HuH-7 (cell line): ENCODE measurements around the gene CDK14.

Source experiments
- DNase-seq: peaks from one replicate; pipeline ENCODE4 v3.0.0; 2011; ENCODE audit warnings: low spot score

Gene CDK14

DNA sequence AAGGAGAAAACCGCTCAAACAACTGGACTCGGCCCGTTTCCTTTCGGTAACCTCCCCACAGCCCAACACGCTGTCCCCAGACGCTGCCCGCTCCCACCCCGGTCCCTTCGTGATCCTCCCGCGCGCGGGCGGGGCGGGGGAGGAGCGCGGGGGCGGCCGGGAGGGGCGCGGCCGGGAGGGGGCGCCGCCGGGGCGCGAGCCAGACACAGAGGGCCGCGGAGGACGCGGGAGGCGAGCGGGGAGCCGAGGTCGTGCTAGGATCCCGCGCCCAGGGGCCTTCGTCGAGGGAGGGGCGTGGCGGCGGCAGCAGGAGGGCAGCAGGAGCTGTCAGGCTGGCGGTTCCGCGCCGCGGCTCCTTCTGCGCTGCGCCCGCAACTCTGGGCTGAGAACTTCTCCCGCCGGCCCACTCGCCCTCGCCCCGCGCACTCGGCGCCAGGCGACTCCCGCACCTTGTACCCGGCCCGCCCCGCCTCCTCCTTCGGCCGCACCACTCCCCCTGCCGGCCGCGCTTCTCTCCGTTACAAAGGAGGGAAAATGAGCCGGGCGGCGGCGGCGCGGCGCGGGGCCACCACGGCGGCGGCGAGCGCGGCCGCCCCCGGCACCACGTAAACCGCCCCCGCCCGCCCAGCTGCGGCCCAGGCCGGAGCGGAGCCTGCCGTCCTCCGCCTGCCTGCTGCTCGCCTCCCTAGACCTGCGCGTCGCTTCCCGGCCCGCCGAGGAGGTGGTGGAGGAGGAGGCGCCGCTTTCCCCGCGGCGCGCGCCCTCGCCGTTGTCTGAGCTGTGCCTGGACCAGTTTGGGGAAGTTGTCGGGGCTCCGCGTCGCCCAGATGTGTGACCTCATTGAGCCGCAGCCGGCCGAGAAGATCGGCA lies at the start of gene CDK14:
Gene CDK14 (plus strand): TSS at position 521 of the 870 bp plus-strand sequence. CDS start 307 bp downstream, at position 828.
- DNase-seq: peak; percentile 76

- DNase-seq: no peak
Measured at GRCh38 chr7:90551036-90551435, 45.1 kb upstream of the CDK14 start.

GRCh38 chr7:90552521-90552920 lies 43.6 kb upstream of the CDK14 start:
- DNase-seq: no peak

DNA sequence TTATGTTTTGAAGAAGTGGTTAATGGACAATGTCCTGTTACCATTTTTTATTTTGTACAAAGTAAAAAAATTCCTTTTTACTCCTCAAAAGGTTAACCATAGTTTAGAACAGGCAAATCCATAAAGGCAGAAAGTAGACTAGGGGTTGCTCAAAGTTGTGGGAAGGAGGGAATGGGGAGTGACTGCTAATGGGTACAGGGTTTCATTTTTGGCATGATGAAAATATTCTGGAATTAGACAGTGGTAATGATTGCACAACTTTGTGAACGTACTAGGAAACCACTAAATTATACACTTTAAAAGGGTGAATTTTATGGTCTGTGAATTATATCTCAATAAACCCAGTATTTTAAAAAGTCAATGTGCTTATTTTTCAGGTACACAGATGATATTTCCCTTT lies 35.4 kb upstream of the CDK14 start:
- DNase-seq: no peak

DNA sequence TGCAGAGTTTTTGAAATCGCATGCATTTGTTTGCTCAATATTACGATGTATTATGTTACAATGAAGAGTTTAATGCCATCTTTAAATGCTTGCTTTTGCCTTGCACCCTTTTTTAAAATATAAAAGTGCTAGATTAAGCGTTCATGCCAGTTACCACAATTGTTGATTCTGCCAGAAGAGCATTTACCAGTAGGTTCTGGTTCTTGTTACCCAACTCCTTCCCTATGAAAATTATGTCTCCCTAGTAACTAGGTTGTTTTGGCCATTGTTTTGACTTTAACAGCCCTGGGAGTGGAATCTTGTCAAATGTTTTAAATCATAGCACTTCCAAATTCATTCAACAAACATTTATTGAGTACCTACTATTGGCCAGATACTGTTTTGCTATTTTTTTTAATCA lies 32.8 kb upstream of the CDK14 start:
- no peak for DNase-seq

GRCh38 chr7:90564455-90564854 lies 31.7 kb upstream of the CDK14 start:
- no peak for DNase-seq

GRCh38 chr7:90568213-90568612 lies 27.9 kb upstream of the CDK14 start:
- DNase-seq: no peak

DNA sequence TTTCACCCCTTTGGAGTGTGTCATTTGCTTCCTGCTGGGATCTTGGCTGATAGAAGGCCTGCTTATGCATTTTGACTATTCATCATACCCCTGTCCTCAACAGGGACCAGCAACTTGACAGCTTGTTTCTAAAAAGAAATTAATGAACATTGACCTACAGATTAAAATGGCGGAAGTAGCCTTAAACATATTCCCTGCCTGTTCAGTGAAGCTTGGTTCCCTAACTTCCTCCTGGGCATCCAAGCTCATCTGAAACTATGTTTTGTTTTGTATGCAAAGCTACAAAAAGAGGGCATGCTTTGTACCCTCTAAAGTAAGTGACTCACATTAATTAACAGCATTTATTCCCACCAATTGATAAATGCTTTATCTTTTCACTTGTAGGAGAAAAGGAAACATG lies 26.8 kb upstream of the CDK14 start:
- no peak for DNase-seq

DNA sequence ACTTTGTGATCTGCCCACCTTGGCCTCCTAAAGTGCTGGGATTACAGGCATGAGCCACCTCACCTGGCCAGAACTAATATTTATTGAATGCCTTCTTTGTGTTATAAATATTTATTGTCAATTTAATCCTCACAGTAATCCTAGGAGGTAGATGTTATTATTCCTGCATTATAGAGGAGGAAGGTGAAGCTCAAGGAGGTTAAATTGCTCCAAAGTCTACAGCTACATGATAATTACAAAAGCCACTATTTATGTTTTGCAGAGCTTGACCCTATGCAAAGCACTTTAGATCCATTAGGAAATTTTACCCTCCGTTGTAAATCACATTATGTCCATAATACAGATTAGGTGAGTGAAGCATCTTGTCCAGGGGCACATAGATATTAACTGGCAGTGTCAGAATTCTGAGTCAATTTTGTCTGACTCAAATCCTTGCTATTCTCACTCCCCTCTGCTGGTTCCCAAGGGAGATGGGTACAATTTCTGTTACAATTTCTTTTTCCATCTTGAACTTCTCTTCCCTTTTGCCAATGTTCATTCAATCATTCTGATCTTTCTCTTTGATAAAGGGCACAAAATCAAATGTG lies 25.7 kb upstream of the CDK14 start:
- no peak for DNase-seq

DNA sequence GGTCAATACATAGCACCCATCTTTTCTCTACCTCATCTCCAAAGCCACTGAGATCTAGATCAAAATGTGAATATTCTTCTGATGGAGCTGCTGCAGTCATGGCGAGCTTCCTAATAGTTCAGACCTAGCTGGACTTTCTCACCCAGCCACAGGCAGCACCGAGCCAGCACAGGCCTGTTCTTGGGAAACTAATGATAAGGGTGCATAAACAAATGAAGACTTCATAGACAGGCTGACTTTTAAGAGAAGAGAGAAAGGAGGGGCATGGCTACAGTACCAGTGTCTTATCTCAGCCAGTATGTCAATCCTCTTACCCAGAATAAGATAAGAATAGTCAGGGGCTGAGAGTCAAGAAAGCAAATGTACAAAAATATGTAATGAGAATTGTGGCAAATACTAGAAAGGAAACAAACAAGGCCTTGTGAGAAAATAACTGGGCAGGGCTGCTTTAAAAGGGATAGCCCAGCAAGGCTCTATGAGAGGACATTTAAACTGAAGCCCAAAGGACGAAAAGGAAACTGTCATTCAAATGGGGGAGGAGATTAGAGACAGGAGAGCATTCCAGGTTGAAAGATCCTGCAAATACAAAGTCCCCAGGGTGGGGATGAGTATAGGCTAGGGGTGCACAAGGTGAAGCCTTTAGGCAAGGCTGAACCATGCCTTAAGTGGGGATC lies 21.8 kb upstream of the CDK14 start:
- DNase-seq: no peak

- DNase-seq: no peak
Measured at GRCh38 chr7:90574820-90575187, 21.3 kb upstream of the CDK14 start.

DNA sequence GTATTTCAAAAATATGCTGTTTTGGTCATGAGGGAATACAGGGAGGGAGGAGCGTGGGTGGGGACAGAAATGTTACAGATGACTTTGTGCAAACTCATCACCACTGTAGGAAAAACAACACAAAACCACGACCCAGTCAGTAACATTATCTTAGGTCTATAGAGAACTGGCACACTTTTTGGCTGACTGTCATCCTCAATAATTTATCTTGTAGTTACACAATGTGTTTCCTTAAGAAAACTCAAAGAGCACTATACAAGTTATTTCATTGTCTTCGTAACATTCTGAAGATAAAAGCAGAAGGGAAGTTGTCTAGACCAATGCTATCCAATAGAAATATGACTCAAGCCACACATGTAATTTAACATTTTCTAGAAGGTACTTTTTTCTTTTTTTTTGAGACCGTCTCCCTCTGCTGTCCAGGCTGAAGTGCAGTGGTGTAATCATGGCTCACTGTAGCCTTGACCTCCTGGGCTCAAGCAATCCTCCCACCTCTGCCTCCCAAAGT lies 16.9 kb upstream of the CDK14 start:
- no peak for DNase-seq

DNA sequence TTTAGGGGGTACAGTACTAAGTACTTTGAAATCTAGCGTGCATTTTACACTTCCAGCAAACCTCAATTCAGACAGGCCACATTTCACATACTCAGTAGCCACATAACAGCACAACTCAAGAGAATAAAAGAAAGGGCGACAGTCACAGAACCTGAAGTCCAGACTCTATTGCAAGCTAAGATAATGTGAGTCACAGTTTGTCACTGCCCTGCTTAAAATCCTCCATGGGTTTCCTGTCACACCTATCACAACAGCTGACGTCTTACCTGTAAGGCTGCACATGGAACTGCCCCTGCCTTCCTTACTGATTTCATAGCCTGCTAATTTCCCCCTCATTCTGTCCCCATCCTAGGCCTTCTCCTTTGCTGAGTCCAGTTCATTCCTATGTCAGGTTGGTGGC lies 16.1 kb upstream of the CDK14 start:
- DNase-seq: no peak

DNA sequence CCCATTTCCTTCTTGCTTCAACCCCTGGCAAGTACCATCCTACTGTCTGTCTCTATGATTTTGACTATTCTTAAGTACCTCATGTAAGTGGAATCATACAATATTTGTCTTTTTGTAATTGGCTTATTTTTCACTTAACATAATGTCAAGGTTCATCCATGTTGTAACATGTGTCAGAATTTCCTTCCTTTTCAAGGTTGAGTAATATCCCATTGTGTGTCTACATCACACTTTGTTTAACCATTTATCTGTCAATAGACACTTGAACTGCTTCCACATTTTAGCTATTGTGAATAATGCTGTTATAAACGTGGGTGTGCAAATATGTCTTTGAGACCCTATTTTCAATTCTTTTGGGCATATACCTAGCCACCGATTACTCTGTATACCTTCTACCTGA lies 14.0 kb upstream of the CDK14 start:
- DNase-seq: no peak

DNA sequence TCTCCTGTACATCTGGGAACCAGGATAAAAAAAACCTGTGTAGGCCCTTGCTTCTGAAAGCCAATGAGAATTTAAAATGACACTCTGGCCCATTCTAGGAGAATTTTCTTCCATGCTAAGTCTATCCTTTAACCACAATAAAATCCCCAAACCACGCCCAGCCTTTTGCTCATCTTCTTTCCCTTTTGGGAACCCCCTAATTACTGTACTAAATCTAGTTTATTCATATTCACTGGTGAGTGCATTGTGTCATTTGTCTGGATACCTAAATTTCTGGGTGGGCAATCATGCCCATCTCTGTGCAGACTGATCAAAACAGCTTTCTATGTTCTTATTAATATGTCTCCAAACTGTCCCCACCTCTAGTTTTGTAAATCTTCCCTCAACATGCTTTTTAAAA lies 11.7 kb upstream of the CDK14 start:
- no peak for DNase-seq

DNA sequence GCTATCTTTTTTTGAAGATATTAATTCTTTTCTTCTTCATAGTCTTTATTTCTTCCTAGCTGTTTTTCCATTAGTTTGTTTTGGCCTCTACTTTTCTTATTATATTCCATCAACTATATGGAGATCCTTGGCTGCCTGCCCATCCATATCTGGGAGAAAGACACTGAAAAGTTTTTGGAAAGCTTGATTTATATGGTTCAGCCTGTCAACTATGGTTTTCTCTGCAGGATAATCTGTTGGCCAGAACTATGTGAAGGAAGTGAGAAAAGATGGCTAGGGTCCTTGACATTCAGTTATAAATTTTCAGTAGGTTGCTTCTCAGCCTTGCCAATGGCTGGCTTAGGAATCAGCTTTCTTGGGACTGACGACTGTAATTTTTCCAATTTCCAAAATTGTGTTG lies 10.0 kb upstream of the CDK14 start:
- no peak for DNase-seq

DNA sequence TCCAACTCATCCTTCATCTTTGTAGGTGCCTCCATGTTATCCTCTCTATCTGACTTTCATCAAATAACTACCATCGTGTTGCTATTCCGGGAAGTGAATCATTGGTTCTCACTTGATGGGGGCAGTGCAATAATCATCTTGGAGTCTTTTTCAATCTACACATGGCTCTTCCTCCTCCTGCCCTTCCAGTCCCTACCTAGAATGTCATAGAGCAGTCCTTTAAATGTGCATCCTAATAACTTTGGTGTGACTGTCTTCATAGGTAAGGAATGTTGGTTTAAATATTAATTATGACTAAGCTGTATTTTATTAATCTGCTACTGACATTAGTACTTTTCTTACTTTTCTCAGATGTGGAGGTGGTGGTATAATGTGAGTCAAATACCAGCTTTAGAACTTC lies 8.4 kb upstream of the CDK14 start:
- DNase-seq: no peak

DNA sequence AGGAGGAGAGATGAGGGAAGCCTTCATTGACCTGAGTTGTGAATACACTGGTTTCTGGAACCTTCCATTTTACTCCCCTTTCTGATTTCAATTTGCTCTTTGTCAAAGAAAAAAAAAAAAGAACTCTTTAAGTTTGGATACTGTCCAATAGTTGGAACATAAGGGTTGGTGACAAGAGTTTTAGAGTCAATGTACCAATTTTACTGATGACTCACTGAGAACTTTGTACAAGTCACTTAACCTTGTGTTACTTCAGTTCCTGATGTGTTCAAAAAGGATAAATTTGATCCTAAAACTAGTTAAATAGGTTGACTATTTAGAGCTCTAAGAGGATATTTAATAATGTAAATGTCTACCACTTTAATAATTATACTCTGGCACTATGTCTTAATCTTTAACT lies 4.1 kb upstream of the CDK14 start:
- DNase-seq: no peak

- DNase-seq: no peak
Measured at GRCh38 chr7:90593205-90593604, 2.9 kb upstream of the CDK14 start.

GRCh38 chr7:90594751-90595317 lies 1.3 kb upstream of the CDK14 start:
- DNase-seq: no peak

- DNase-seq: no peak
Measured at GRCh38 chr7:90595342-90595800, 750 bp upstream of the CDK14 start.

- peak; percentile 32 for DNase-seq
Measured at GRCh38 chr7:90596671-90597562, 796 bp downstream of the CDK14 start.
